SK-N-SH (cell line): ENCODE results near the gene NEURL2. TPM values are rescaled to one million over a fixed set of nuclear protein-coding genes. Genes with fewer than 3 reads are reported as not detected.

Source experiments
- CTCF ChIA-PET: fragments of 300-600, 350-600 bp; formaldehyde crosslinking; extraction: SDS; loops from one replicate; lab custom pipeline; 2021; lab: Yijun Ruan, JAX
- POLR2A ChIA-PET: fragments of 350-600 bp; sonication (Branson Sonifier 250); formaldehyde crosslinking; extraction: SDS; loops from one replicate; lab custom pipeline; 2020; ENCODE audit warnings: antibody characterized with exemption, inconsistent platforms; lab: Yijun Ruan, JAX
- DNase-seq: peaks from one replicate; pipeline ENCODE4 v3.0.0; 2012
- H2AFZ ChIP-seq: fragments of 200-600 bp; sonication (generic); 2 replicates; pipeline ENCODE4 v1.8.1; 2016; ENCODE audit warnings: antibody characterized with exemption, mild to moderate bottlenecking, low read depth
- H3F3A ChIP-seq: fragments of 200-600 bp; sonication (generic); replicated peaks from 2 replicates; pipeline ENCODE3; 2016; ENCODE audit warnings: antibody characterized with exemption, mild to moderate bottlenecking; ENCODE audit not compliant: insufficient read depth
- H3K27ac ChIP-seq, 2 experiments: fragments of 200-500 bp in 1 of 2; fragments of 200-600 bp in 1 of 2; sonication (Bioruptor generic) in 1 of 2; sonication (generic), shearing (Covaris generic) in 1 of 2; 2 replicates each; pipeline versions ENCODE4 v1.5.1 to v1.6.1; 2014 to 2016; ENCODE audit warnings: low read depth in 2 of 2, inconsistent platforms in 1 of 2, low read length in 1 of 2, mild to moderate bottlenecking in 1 of 2, mixed read lengths in 1 of 2
- H3K27me3 ChIP-seq: fragments of 200-600 bp; sonication (generic), shearing (Covaris generic); 2 replicates; pipeline ENCODE4 v1.6.1; 2016; ENCODE audit warnings: mixed run types; ENCODE audit not compliant: insufficient read depth
- H3K36me3 ChIP-seq, 2 experiments: fragments of 200-500 bp in 1 of 2; fragments of 200-600 bp in 1 of 2; sonication (Bioruptor generic) in 1 of 2; sonication (generic) in 1 of 2; replicated peaks in 1 of 2; 2 replicates each; pipeline versions ENCODE3 to v1.5.1; 2014 to 2016; ENCODE audit warnings: low read length in 1 of 2, mild to moderate bottlenecking in 1 of 2; ENCODE audit not compliant: insufficient read depth in 2 of 2, control insufficient read depth in 1 of 2
- H3K4me1 ChIP-seq, 2 experiments: fragments of 200-500 bp in 1 of 2; fragments of 200-600 bp in 1 of 2; sonication (Bioruptor generic) in 1 of 2; sonication (generic), shearing (Covaris generic) in 1 of 2; 2 replicates each; pipeline versions ENCODE4 v1.5.1 to v1.6.1; 2014 to 2016; ENCODE audit warnings: low read depth in 1 of 2, low read length in 1 of 2, mixed run types in 1 of 2; ENCODE audit not compliant: insufficient read depth in 2 of 2, control insufficient read depth in 1 of 2
- H3K4me2 ChIP-seq: fragments of 200-600 bp; sonication (generic), shearing (Covaris generic); 2 replicates; pipeline ENCODE4 v1.6.1; 2017; ENCODE audit warnings: mixed run types
- H3K4me3 ChIP-seq, 2 experiments: fragments of 200-500 bp in 1 of 2; fragments of 200-600 bp in 1 of 2; sonication (Bioruptor generic) in 1 of 2; sonication (generic), shearing (Covaris generic) in 1 of 2; 2 replicates each; pipeline versions ENCODE4 v1.5.1 to v1.8.1; 2014 to 2016; ENCODE audit warnings: low read depth in 2 of 2, inconsistent platforms in 1 of 2, low read length in 1 of 2, mild to moderate bottlenecking in 1 of 2, mixed read lengths in 1 of 2, moderate library complexity in 1 of 2
- H3K79me2 ChIP-seq: fragments of 200-600 bp; sonication (generic); 2 replicates; pipeline ENCODE4 v1.8.1; 2017; ENCODE audit warnings: mild to moderate bottlenecking; ENCODE audit not compliant: insufficient read depth
- H3K9ac ChIP-seq: fragments of 200-600 bp; sonication (generic); 2 replicates; pipeline ENCODE4 v1.6.1; 2017; ENCODE audit warnings: mixed run types
- H3K9me2 ChIP-seq: fragments of 200-600 bp; sonication (generic); 2 replicates; pipeline ENCODE4 v1.6.1; 2017; ENCODE audit warnings: mixed run types
- H3K9me3 ChIP-seq: fragments of 200-600 bp; sonication (generic); 2 replicates; pipeline ENCODE4 v1.6.1; 2017; ENCODE audit warnings: mixed run types, mild to moderate bottlenecking, moderate library complexity
- H4K20me1 ChIP-seq: fragments of 200-600 bp; sonication (generic); 2 replicates; pipeline ENCODE4 v1.6.1; 2017; ENCODE audit warnings: mild to moderate bottlenecking, mixed run types; ENCODE audit not compliant: insufficient read depth
- ELF1 ChIP-seq: IDR thresholded peaks from 2 replicates; pipeline ENCODE4 v1.4.0; 2012
- EZH2phosphoT487 ChIP-seq: fragments of 200-600 bp; sonication (generic); IDR thresholded peaks from 2 replicates; pipeline ENCODE4 v1.6.1; 2017; ENCODE audit warnings: low read depth, mixed run types, mild to moderate bottlenecking, antibody characterized with exemption, moderate library complexity, borderline replicate concordance
- FOSL2 ChIP-seq: IDR thresholded peaks from 2 replicates; pipeline ENCODE4 v1.4.0; 2012; ENCODE audit warnings: low read depth, mild to moderate bottlenecking, moderate library complexity, borderline replicate concordance
- GABPA ChIP-seq: IDR thresholded peaks from 2 replicates; pipeline ENCODE4 v1.4.0; 2012; ENCODE audit warnings: low read depth, mild to moderate bottlenecking
- GATA2 ChIP-seq: sonication (generic); formaldehyde crosslinking; IDR thresholded peaks from 2 replicates; pipeline ENCODE4 v1.5.0; 2020; ENCODE audit warnings: mild to moderate bottlenecking, missing genetic modification reagents
- IRF3 ChIP-seq: fragments of 150-350 bp; IDR thresholded peaks from 2 replicates; pipeline ENCODE4 v1.6.1; 2016; ENCODE audit warnings: mild to moderate bottlenecking, low read depth, low read length
- MEF2A ChIP-seq: IDR thresholded peaks from 2 replicates; pipeline ENCODE4 v1.4.0; 2012; ENCODE audit warnings: low read depth, borderline replicate concordance
- MXI1 ChIP-seq: IDR thresholded peaks from 2 replicates; pipeline ENCODE4 v1.6.1; 2012; ENCODE audit warnings: mild to moderate bottlenecking, low read depth, low read length, improper control_type of control experiment
- POLR2AphosphoS5 ChIP-seq: IDR thresholded peaks from 2 replicates; pipeline ENCODE4 v1.6.1; 2012; ENCODE audit warnings: low read depth, low read length
- RAD21 ChIP-seq: IDR thresholded peaks from 2 replicates; pipeline ENCODE4 v1.6.1; 2012; ENCODE audit warnings: mild to moderate bottlenecking, low read length
- REST ChIP-seq: IDR thresholded peaks from 2 replicates; pipeline ENCODE4 v1.6.1; 2012; ENCODE audit warnings: mild to moderate bottlenecking, low read depth, low read length, moderate library complexity
- RFX5 ChIP-seq: IDR thresholded peaks from 2 replicates; pipeline ENCODE4 v1.6.1; 2012; ENCODE audit warnings: mild to moderate bottlenecking, improper control_type of control experiment, low read length
- RXRA ChIP-seq: IDR thresholded peaks from 2 replicates; pipeline ENCODE4 v1.4.0; 2012; ENCODE audit warnings: low read depth, mild to moderate bottlenecking, borderline replicate concordance
- SIN3A ChIP-seq: IDR thresholded peaks from 2 replicates; pipeline ENCODE4 v1.6.1; 2012; ENCODE audit warnings: low read depth, mild to moderate bottlenecking, low read length, moderate library complexity, borderline replicate concordance
- SMC3 ChIP-seq: IDR thresholded peaks from 2 replicates; pipeline ENCODE4 v1.6.1; 2012; ENCODE audit warnings: low read depth, low read length, improper control_type of control experiment
- TCF12 ChIP-seq: IDR thresholded peaks from 2 replicates; pipeline ENCODE4 v1.4.0; 2012
- YY1 ChIP-seq: IDR thresholded peaks from 2 replicates; pipeline ENCODE4 v1.4.0; 2012; ENCODE audit warnings: low read depth, mild to moderate bottlenecking
- WGBS: methylation state at CpG from one replicate; pipeline ENCODE4 v1.1.6; 2017; ENCODE audit warnings: low lambda C conversion rate; 5-methylcytosine and 5-hydroxymethylcytosine counted together
- polyA plus RNA-seq, 3 experiments: library from polyadenylated mRNA; depleted of rRNA; stranded (reverse); fragments of >200 nt; gene quantifications; 2 replicates each; pipeline ENCODE4 v1.2.3, GENCODE V29; 2012
- TF ChIP-seq, protein P1 (sequence below): IDR thresholded peaks from 2 replicates; pipeline ENCODE4; 2012

Gene NEURL2
- polyA plus RNA-seq, 1 of the 3 experiments (the other 2 are of a cell fraction), result 3.5 TPM

DNA sequence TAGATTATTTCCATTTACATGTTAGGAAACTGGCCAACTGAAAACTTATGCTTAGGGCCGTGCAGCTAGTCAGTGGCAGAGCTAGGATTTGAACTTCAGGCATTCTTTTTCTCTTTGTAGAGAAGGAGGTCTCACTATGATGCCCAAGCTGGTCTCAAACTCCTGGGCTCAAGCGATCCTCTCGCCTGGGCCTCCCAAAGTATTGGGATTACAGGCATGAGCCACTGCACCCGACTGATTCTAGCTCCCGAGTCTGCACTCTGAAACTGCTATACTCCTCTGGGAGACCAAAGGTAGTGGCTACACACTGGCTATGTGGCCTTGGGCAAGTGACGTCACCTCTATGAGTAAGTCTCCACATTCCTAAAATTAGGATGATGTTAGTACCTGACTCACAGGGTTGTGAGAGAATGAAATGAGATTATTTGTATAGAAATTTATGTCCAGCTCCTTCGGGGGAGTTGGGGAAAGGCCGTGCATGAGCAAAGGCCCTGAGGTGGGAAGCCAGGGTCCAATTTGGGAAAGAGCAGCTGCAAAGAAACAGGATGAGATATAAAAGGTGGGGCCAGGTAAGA lies 14.6 kb upstream of the NEURL2 start:
- 83% methylated on average over 7 of the region's 8 CpGs for WGBS
- Histone ChIP-seq H3K4me3 (no peak overlapping the region), H3K4me1 (peaks cover 0 to 3% of the 10 kb centered on the region in 2 experiments; a peak in 1 of 4 replicates), H3K9me3 (no peaks in the 10 kb centered on the region), H3K27ac (no peak overlapping the region), H3K79me2 (peaks cover 10% of the 10 kb centered on the region), H3F3A (peaks cover 14% of the 10 kb centered on the region), H3K9me2 (no peaks in the 10 kb centered on the region), H3K9ac (no peak overlapping the region), H2AFZ (no peak overlapping the region), H3K4me2 (no peak overlapping the region), H3K36me3 (peaks cover 33 to 37% of the 10 kb centered on the region in 2 experiments), H4K20me1 (no peaks in the 10 kb centered on the region; the same call in 1 of the 2 replicates), H3K27me3 (no peaks in the 10 kb centered on the region)
- no peak for DNase-seq
- TF ChIP-seq TCF12 (no peak), SIN3A (no peak), GATA2 (CRISPR knock-in tag) (no peak), IRF3 (no peak), FOSL2 (no peak), MXI1 (no peak), POLR2AphosphoS5 (no peak), RFX5 (no peak), GABPA (no peak), REST (no peak), MEF2A (no peak), RAD21 (no peak), ELF1 (no peak), YY1 (no peak), SMC3 (no peak), RXRA (no peak), EZH2phosphoT487 (no peak)
- TF ChIP-seq, protein P1, sequence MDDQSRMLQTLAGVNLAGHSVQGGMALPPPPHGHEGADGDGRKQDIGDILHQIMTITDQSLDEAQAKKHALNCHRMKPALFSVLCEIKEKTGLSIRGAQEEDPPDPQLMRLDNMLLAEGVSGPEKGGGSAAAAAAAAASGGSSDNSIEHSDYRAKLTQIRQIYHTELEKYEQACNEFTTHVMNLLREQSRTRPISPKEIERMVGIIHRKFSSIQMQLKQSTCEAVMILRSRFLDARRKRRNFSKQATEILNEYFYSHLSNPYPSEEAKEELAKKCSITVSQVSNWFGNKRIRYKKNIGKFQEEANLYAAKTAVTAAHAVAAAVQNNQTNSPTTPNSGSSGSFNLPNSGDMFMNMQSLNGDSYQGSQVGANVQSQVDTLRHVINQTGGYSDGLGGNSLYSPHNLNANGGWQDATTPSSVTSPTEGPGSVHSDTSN, result no peak
- POLR2A ChIA-PET, result interaction anchor here (0.6 kb wide), 1 partner anchor 9 kb away, joined by 3 read pairs; no protein-coding TSS in a partner anchor
- CTCF ChIA-PET, result interaction anchor here (0.7 to 1.6 kb wide), 5 partner anchors 8 to 107 kb away, joined by 3 to 4 read pairs (median 4); no protein-coding TSS in a partner anchor
